COLO668 (cell line): ENCODE data around the gene CNIH2.

Source experiments
- DNase-seq: peaks from one replicate; lab custom pipeline; 2025; ENCODE audit not compliant: unreplicated experiment; lab: John Stamatoyannopoulos, UW

Gene CNIH2

DNA sequence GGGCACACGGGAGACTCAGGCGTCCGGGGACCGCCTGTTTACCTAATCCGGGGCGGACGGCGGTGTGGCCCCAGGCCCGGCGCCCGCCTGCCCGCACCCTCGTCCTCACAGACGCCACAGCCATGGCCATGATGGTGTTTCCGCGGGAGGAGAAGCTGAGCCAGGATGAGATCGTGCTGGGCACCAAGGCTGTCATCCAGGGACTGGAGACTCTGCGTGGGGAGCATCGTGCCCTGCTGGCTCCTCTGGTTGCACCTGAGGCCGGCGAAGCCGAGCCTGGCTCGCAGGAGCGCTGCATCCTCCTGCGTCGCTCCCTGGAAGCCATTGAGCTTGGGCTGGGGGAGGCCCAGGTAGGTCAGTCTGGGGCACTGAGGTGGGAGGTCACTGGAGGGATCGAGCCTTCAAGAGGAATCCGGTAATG is 19.5 kb upstream of the CNIH2 start:
- DNase-seq: no peak

GRCh38 chr11:66259225-66259624 is 18.8 kb upstream of the CNIH2 start:
- DNase-seq: no peak

GRCh38 chr11:66259956-66260355 is 18.0 kb upstream of the CNIH2 start:
- DNase-seq: no peak

DNA sequence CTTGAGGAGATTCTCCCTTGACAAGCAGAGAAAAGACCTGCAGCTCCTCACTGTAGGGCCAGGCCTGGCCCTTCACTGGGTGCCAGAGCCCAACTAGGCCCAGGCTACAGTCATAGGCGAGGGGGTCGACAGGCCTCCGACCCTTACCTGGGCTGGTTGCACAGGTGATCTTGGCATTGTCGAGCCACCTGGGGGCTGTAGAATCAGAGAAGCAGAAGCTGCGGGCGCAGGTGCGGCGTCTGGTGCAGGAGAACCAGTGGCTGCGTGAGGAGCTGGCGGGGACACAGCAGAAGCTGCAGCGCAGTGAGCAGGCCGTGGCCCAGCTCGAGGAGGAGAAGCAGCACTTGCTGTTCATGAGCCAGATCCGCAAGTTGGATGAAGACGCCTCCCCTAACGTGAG is 16.4 kb upstream of the CNIH2 start:
- DNase-seq: no peak

- DNase-seq: no peak
These were observed 15.8 kb upstream of the CNIH2 start for GRCh38 chr11:66262191-66262590.

- no peak for DNase-seq
These were observed 15.3 kb upstream of the CNIH2 start for GRCh38 chr11:66262696-66263095.

DNA sequence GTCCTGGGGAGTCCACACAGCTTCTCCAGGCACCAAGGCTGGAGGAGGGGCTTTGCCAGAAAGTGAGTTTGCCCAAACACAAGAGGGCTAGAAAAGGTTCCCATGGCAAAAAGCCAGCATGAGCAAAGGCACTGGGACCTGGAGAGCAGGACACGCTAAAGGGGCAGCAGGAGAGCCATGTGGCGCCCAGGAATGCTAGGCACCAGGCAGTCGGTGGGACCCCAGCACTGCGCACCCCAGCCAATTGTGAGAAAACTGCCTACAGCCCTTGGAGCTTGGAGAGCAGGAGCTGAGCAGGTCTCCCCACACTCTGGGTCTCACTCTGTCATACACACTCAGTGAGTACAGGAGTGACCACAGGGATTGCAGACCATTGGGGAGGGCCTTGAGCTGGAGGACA is 14.7 kb upstream of the CNIH2 start:
- no peak for DNase-seq

DNA sequence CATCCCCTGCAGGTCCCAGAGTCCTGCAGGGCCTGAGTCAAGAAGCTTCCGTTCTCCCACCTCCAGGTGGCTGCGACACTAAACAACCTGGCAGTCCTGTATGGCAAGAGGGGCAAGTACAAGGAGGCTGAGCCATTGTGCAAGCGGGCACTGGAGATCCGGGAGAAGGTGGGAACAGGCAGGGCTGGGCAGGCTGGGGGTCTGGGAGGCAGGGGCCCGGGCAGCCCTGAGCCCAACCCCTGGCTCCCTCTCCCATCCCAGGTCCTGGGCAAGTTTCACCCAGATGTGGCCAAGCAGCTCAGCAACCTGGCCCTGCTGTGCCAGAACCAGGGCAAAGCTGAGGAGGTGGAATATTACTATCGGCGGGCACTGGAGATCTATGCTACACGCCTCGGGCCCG is 14.2 kb upstream of the CNIH2 start:
- no peak for DNase-seq

DNA sequence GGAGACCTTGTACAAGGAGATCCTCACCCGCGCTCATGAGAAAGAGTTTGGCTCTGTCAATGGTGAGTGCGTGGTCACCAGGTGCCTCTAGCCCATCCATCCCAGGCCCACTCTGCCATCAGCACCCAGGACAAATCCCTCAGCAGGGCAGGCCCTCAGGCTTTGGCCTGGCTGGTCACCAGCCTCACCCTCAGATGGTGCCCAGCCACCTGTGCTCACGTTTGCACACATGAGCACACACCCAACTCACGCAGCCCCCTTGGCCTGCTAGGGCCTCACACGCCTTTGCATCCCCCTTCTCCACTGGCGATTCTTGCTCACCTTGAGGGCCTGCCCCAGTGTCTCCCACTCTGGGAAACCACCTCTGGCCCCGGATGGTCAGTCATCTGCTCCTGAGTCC is 13.6 kb upstream of the CNIH2 start:
- no peak for DNase-seq

- DNase-seq: peak; percentile 41
These were observed 13.1 kb upstream of the CNIH2 start for GRCh38 chr11:66264914-66265313.

DNA sequence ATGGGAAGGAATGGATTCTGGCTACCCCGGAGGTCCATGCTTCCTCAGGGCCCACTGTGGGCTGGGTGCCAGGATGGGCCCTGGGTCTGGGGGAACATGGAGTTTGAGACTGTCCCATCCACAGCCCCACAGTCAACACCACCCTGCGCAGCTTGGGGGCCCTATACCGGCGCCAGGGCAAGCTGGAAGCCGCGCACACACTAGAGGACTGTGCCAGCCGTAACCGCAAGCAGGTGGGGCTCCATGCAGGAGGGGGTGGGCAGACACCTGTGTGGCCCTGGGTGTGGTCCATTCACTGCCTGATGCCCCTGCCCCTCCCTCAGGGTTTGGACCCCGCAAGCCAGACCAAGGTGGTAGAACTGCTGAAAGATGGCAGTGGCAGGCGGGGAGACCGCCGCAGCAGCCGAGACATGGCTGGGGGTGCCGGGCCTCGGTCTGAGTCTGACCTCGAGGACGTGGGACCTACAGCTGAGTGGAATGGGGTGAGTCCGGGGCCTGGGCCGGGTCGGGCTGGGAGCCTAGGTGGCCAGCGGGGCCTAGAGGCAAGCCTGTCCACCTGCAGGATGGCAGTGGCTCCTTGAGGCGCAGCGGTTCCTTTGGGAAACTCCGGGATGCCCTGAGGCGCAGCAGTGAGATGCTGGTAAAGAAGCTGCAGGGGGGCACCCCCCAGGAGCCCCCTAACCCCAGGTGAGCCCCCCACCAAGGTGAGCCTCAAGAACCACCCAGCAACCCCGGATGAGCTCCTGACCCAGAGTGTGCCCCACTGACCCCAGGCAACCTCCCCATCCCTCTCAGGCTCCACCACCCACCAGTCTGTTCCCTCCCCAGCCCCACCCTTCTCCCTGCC is 12.2 kb upstream of the CNIH2 start:
- DNase-seq: no peak

- no peak for DNase-seq
These were observed 11.5 kb upstream of the CNIH2 start for GRCh38 chr11:66266378-66267038.

GRCh38 chr11:66267039-66267378 is 11.0 kb upstream of the CNIH2 start:
- DNase-seq: no peak

GRCh38 chr11:66267379-66268243 is 10.4 kb upstream of the CNIH2 start:
- DNase-seq: peak; percentile 79

DNA sequence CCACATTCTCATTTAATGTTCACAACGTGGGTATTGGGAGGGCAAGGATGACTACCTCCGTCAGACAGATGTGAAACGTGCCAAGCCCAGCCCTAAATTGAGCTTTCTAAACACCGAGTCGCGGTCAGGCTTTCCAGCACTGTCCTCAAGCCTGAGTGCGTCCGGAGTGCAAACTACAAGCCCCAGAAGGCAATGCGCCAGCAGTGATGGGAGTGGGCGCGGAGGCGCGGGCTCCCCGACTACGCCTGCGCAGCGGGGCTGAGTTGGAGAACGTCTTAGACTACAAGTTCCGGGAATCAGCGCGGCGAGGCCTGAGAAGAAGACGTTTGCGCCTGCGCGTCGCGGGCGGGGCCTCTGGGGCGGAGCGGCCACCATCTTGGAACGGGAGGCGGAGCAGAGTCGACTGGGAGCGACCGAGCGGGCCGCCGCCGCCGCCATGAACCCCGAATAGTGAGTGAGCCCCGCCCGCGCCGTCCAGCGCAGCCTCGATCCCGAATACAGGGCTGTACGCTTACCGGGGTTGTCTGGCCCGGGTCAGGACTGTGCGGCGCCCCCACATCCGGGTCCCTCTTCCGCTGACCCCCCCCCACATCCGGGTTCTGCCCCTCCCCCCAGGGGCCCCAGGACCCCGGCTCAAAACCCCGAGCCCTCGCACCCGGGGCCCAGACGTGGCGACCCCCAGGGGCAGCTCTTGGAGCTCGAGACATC is 9.6 kb upstream of the CNIH2 start, which contains the start of gene RAB1B:
Gene RAB1B, plus strand, starts transcription at position 396 of the 708 bp plus-strand sequence. Its CDS starts 41 bp downstream, at position 437.
- DNase-seq: peak; percentile 99

GRCh38 chr11:66268952-66269905 is 8.7 kb upstream of the CNIH2 start:
- peak; percentile 34 for DNase-seq

GRCh38 chr11:66271816-66272215 is 6.2 kb upstream of the CNIH2 start:
- no peak for DNase-seq

DNA sequence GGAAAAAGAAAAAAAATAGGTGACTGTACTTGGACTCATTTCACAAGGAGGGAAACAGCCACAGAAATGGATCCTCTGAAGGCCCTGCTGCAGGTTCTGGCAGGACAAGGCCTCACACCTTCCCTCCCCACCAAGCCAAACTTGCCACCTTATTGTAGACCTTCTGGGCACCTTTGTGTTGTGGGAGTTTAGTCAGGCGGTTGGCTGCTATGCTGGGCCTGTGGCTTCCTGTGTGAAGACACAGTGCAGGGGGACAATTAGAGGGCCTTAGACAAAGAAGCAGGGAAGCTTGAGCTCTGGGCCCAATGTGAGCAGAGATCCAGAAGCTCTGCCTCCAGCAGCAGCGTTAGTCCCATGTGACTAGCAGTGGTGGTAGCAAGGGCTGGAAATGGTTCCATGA is 5.4 kb upstream of the CNIH2 start:
- no peak for DNase-seq

- no peak for DNase-seq
These were observed 3.8 kb upstream of the CNIH2 start for GRCh38 chr11:66274219-66274618.

GRCh38 chr11:66275396-66275795 is 2.6 kb upstream of the CNIH2 start:
- DNase-seq: no peak
